B cell (primary cell): ENCODE measurements around the gene VPS45. TPM values are rescaled to one million over a fixed set of nuclear protein-coding genes. Genes with fewer than 3 reads are reported as not detected.

ENCODE experiments used
- ATAC-seq: fragments of 200-7000 bp; cut with Tn5 transposase; one replicate; pipeline ENCODE4 v1.10.0; 2021; ENCODE audit warnings: low read depth, mild to moderate bottlenecking, moderate number of reproducible peaks, moderate library complexity
- CTCF ChIA-PET: fragments of 350-600 bp; sonication (Branson Sonifier 250); formaldehyde crosslinking; loops from one replicate; lab custom pipeline; 2021; ENCODE audit warnings: antibody characterized with exemption, inconsistent platforms; lab: Charles Lee
- POLR2A ChIA-PET: fragments of 350-600 bp; sonication (Branson Sonifier 250); formaldehyde crosslinking; loops from one replicate; lab custom pipeline; 2021; ENCODE audit warnings: antibody characterized with exemption; lab: Charles Lee
- DNase-seq: peaks from one replicate; pipeline ENCODE4 v3.0.0; 2013
- H2AFZ ChIP-seq: 2 replicates; pipeline ENCODE4 v1.6.1; 2012; ENCODE audit warnings: mild to moderate bottlenecking, low read depth, low read length; ENCODE audit not compliant: insufficient read depth, poor library complexity, severe bottlenecking
- H3K27ac ChIP-seq, 2 donors: 1 replicate in 1 of 2; 2 replicates in 1 of 2; pipeline ENCODE4 v1.5.1; 2012 to 2013; ENCODE audit warnings: low read length in 2 of 2, mild to moderate bottlenecking in 2 of 2, moderate library complexity in 1 of 2
- H3K27me3 ChIP-seq, 4 experiments: fragments of 200-600 bp in 1 of 4; sonication (generic) in 1 of 4; replicated peaks in 1 of 4; 1 replicate in 2 of 4; 2 replicates in 2 of 4; pipeline versions ENCODE4 v1.6.1 to v1.7.0; 2013 to 2016; ENCODE audit warnings: low read length in 3 of 4, mild to moderate bottlenecking in 2 of 4, mixed read lengths in 1 of 4, moderate library complexity in 1 of 4; ENCODE audit not compliant: insufficient read depth in 4 of 4, control insufficient read depth in 3 of 4; ENCODE audit errors: control extremely low read depth in 1 of 4
- H3K36me3 ChIP-seq, 2 experiments: replicated peaks in 1 of 2; 1 replicate in 1 of 2; 2 replicates in 1 of 2; pipeline versions ENCODE4 v1.6.1 to v1.7.1; 2013; ENCODE audit warnings: low read length in 1 of 2; ENCODE audit not compliant: insufficient read depth in 2 of 2, control insufficient read depth in 1 of 2; ENCODE audit errors: control extremely low read depth in 1 of 2, extremely low read depth in 1 of 2
- H3K4me1 ChIP-seq, 2 donors: fragments of 200-600 bp in 1 of 2; sonication (generic) in 1 of 2; 1 replicate in 1 of 2; 2 replicates in 1 of 2; pipeline versions ENCODE4 v1.5.1 to v1.6.1; 2013 to 2017; ENCODE audit warnings: low read length in 2 of 2; ENCODE audit not compliant: control insufficient read depth in 2 of 2, insufficient read depth in 2 of 2
- H3K4me2 ChIP-seq: replicated peaks from 2 replicates; pipeline ENCODE3; 2012; ENCODE audit warnings: mild to moderate bottlenecking, low read depth, low read length; ENCODE audit not compliant: poor library complexity, severe bottlenecking
- H3K4me3 ChIP-seq, 5 experiments: fragments of 200-600 bp in 1 of 5; sonication (generic) in 1 of 5; 1 replicate in 3 of 5; 2 replicates in 2 of 5; pipeline versions ENCODE4 v1.5.1 to v1.7.0; 2011 to 2016; ENCODE audit warnings: low read length in 4 of 5, mild to moderate bottlenecking in 4 of 5, low read depth in 2 of 5, control low read depth in 1 of 5, moderate library complexity in 1 of 5; ENCODE audit not compliant: insufficient read depth in 1 of 5; ENCODE audit errors: control extremely low read depth in 1 of 5, extremely low read depth in 1 of 5
- H3K79me2 ChIP-seq: fragments of 200-600 bp; sonication (generic); one replicate; pipeline ENCODE4 v1.6.0; 2016; ENCODE audit warnings: low read length; ENCODE audit not compliant: control insufficient read depth, insufficient read depth
- H3K9ac ChIP-seq: fragments of 200-600 bp; sonication (generic); 2 replicates; pipeline ENCODE4 v1.6.1; 2017; ENCODE audit warnings: mild to moderate bottlenecking, low read length, moderate library complexity
- H3K9me3 ChIP-seq, 3 donors: one replicate each; pipeline versions ENCODE4 v1.6.1 to v1.7.1; 2013; ENCODE audit warnings: low read length in 2 of 3; ENCODE audit not compliant: control insufficient read depth in 2 of 3, insufficient read depth in 1 of 3; ENCODE audit errors: control extremely low read depth in 1 of 3
- H4K20me1 ChIP-seq: 2 replicates; pipeline ENCODE4 v1.6.0; 2012; ENCODE audit warnings: mild to moderate bottlenecking, low read length; ENCODE audit not compliant: insufficient read depth, control insufficient read depth, poor library complexity, severe bottlenecking
- H3K27ac Mint-ChIP-seq: one replicate; pipeline ENCODE4 v1.8.0; 2021; ENCODE audit warnings: mixed read lengths
- H3K27me3 Mint-ChIP-seq: one replicate; pipeline ENCODE4 v1.8.0; 2021; ENCODE audit warnings: mixed read lengths
- H3K4me1 Mint-ChIP-seq: one replicate; pipeline ENCODE4 v1.8.0; 2021; ENCODE audit warnings: mixed read lengths
- H3K4me3 Mint-ChIP-seq: one replicate; pipeline ENCODE4 v1.8.0; 2021; ENCODE audit warnings: mixed read lengths
- H3K9me3 Mint-ChIP-seq: one replicate; pipeline ENCODE4 v1.8.0; 2022; ENCODE audit warnings: mixed read lengths; ENCODE audit not compliant: insufficient read depth
- EZH2 ChIP-seq: IDR thresholded peaks from 2 replicates; pipeline ENCODE4 v1.6.1; 2012; ENCODE audit warnings: borderline replicate concordance, low read depth, mild to moderate bottlenecking, moderate library complexity, low read length; ENCODE audit not compliant: insufficient read depth, poor library complexity, severe bottlenecking
- WGBS: methylation state at CpG from one replicate; pipeline ENCODE4 v1.1.5; 2013; ENCODE audit warnings: missing lambda C conversion rate; ENCODE audit not compliant: insufficient coverage; 5-methylcytosine and 5-hydroxymethylcytosine counted together
- intact Hi-C: fragments of 100-400 bp; cut with micrococcal nuclease; formaldehyde crosslinking; loops from one replicate; pipeline ENCODE4 v1.10.0; 2022
- polyA plus RNA-seq: library from polyadenylated mRNA; depleted of rRNA; stranded (reverse); fragments of >200 nt; gene quantifications from 2 replicates; pipeline ENCODE4 v1.2.3, GENCODE V29; 2012
- total RNA-seq, 2 donors: library from RNA; stranded (reverse); fragments of 120-200 nt in 1 of 2; gene quantifications; 1 replicate in 1 of 2; 2 replicates in 1 of 2; pipeline versions ENCODE4 v1.2.3 to v1.2.4, GENCODE V29; 2013 to 2022
- TF ChIP-seq, protein P1 (sequence below): fragments of 200-600 bp; IDR thresholded peaks from one replicate; pipeline ENCODE4 v1.8.0; 2022; ENCODE audit warnings: antibody characterized with exemption, mild to moderate bottlenecking

VPS45 gene
- total and polyA plus RNA-seq, 2 donors (not counting 1 experiment from before 2014, with no cell fraction given): 23.4 to 49.1 TPM

DNA sequence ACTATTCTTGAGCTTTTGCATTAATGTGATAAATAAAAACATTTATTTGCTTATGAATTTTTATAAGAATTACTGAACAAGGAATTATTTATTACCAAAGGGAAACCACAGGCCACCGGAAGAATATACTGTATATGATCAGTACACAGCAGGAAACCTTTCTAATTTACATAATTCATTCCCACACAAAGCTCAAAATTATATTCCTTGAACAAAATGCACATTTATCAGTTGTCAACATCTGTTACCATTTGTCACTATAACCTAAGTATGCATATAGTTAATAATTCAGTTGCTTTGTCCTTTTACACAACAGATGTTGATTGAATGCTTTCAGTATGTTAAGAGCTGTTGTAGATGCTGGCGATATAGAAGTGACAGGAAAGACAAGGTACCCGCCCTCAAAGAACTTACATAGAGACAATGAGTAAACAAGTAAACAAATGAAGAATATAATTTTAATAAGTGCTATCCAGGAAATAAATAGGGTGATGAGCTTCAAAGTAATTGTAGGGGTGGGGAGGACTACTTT, 27.2 kb downstream of the VPS45 start:
- no peaks in the 10 kb centered on the region for H3K9me3 ChIP-seq
- CTCF ChIA-PET: interaction anchor here (1.0 kb wide), 1 partner anchor 93 kb away, joined by 4 read pairs; no protein-coding TSS in a partner anchor
- no peaks in the 10 kb centered on the region for H4K20me1 ChIP-seq
- peaks cover 17% of the 10 kb centered on the region in 2 donors for H3K4me1 ChIP-seq
- no CpG with 5 or more reads among the region's 3 CpGs for WGBS
- H3K4me3 ChIP-seq: no peak overlapping the region
- H3K27me3 ChIP-seq: no peaks in the 10 kb centered on the region
- Mint-ChIP-seq H3K27ac (no peak overlapping the region), H3K4me3 (no peak overlapping the region), H3K9me3 (no peaks in the 10 kb centered on the region), H3K27me3 (no peaks in the 10 kb centered on the region), H3K4me1 (peaks cover 31% of the 10 kb centered on the region)
- H3K36me3 ChIP-seq: peaks cover 0 to 16% of the 10 kb centered on the region in 2 experiments
- H3K4me2 ChIP-seq: no peak overlapping the region
- DNase-seq (no peak), ATAC-seq (no peak)
- no peaks in the 10 kb centered on the region for H3K79me2 ChIP-seq
- H3K27ac ChIP-seq: no peak overlapping the region
- POLR2A ChIA-PET: no interaction called here
- TF ChIP-seq, protein P1, sequence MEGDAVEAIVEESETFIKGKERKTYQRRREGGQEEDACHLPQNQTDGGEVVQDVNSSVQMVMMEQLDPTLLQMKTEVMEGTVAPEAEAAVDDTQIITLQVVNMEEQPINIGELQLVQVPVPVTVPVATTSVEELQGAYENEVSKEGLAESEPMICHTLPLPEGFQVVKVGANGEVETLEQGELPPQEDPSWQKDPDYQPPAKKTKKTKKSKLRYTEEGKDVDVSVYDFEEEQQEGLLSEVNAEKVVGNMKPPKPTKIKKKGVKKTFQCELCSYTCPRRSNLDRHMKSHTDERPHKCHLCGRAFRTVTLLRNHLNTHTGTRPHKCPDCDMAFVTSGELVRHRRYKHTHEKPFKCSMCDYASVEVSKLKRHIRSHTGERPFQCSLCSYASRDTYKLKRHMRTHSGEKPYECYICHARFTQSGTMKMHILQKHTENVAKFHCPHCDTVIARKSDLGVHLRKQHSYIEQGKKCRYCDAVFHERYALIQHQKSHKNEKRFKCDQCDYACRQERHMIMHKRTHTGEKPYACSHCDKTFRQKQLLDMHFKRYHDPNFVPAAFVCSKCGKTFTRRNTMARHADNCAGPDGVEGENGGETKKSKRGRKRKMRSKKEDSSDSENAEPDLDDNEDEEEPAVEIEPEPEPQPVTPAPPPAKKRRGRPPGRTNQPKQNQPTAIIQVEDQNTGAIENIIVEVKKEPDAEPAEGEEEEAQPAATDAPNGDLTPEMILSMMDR: no peak
- no peak overlapping the region for H3K9ac ChIP-seq
- intact Hi-C loops: loop anchor here (5.0 kb wide), 1 partner anchor 68 kb away; no protein-coding TSS in a partner anchor
- no peak overlapping the region for H2AFZ ChIP-seq

DNA sequence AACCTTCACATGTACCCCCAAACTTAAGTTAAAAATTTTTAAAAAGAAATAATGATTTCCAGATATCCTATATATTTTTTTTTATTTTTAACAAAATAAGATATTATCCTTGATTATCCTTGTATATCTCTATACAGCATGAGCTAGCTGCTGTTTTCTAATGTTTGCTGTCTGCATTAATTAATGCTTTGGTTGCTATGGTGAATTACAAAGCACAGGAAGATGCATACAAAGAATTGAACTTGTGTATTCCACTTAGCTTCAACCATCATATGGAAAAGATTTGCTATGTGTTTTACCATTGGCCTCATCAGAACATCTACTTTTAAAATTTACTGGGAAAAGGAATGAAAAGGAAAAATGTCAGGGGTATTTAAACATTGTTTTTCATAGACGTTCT, 35.4 kb downstream of the VPS45 start:
- no peaks in the 10 kb centered on the region for H3K27me3 ChIP-seq
- H3K4me3 Mint-ChIP-seq: no peak overlapping the region

More for the DNA sequence above, 35.4 kb downstream of the VPS45 start:
- Histone ChIP-seq H3K27ac (no peak overlapping the region), H3K9me3 (no peaks in the 10 kb centered on the region), H4K20me1 (no peaks in the 10 kb centered on the region), H3K9ac (no peak overlapping the region), H3K4me2 (no peak overlapping the region), H3K4me1 (peaks cover 6% of the 10 kb centered on the region in 2 donors), H3K79me2 (no peaks in the 10 kb centered on the region), H3K36me3 (peaks cover 0 to 4% of the 10 kb centered on the region in 2 experiments), H2AFZ (no peak overlapping the region), H3K4me3 (no peak overlapping the region)
- ATAC-seq (no peak), DNase-seq (no peak)
- Mint-ChIP-seq H3K27me3 (no peaks in the 10 kb centered on the region), H3K27ac (no peak overlapping the region), H3K9me3 (no peaks in the 10 kb centered on the region), H3K4me1 (peaks cover 15% of the 10 kb centered on the region)
- intact Hi-C loops: no loop called here
- TF ChIP-seq, protein P1: no peak
- TF ChIP-seq EZH2: no peak
- no CpG with 5 or more reads among the region's 1 CpG for WGBS
- POLR2A ChIA-PET: interaction anchor here (0.7 to 1.5 kb wide), 2 partner anchors 57 to 1090 kb away, joined by 4 to 5 read pairs; no protein-coding TSS in a partner anchor
- CTCF ChIA-PET: interaction anchor here (1.0 to 1.7 kb wide), 2 partner anchors 30 to 84 kb away, joined by 3 to 6 read pairs; no protein-coding TSS in a partner anchor
